Suppressor macrophage (primary cell): ENCODE measurements around the gene SRGAP3.

Experiments used
- DNase-seq, 4 experiments: peaks; one replicate each; pipeline ENCODE4 v3.0.0-alpha.2; 2020 to 2022

The SRGAP3 gene

DNA sequence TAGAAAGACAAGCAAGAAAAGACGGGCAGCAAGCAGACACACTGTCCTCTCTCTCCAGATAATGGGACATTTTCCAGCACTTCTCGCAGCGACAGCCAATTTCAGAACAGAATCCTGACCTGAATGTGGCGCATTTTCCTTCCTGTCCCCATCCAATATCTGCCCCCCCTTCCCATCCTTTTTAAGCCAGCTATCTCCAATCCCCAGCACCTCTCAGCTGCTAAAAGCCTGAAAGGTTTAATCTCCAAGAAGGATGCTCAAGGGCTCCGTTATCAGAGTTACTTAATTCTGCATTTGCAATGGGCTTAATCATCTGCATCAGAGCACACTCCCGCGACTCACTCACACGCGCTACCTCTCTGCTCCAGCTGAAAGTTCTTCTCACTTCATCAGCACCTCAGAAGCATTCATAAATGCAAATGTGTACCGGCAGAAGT, 50.5 kb downstream of the SRGAP3 start:
- DNase-seq, result no peak

DNA sequence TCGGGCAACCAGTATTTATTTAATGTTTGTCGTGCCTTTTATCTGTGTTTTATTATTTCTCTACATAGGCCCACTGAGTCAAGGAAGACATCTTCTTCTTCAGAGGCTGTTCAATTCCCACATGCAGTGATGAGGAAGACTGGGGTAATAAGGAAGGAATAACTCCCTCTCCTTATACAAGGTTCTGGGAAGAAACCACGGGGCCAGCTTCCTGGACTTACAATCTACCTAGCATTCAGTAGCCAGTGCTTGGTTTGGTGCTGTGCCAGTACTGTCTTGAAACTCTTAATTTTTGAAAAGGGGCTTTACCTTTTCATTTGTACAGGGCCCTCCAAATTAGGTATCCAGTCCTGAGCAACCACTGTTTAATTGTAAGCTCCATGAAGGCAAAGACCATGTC, 51.2 kb downstream of the SRGAP3 start:
- no peak for DNase-seq

DNA sequence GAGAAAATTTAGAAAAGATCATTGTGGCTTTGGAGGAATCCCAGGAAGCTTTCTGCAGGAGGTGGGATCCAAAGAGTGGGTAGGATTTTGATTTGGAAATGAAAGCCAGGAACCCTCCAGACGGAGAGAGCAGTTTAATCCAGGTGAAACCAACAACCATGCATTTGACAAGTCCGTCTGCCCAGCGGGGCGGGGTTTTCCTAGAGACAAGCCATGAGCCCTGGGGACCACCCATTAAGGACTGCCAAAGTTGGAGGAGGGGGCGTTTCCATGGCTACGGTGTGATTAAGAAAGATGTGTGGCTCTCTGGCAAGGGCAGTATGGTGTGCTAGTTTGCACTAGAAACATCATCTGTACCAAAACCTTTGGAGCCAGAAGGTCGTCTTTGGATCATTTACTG, 53.4 kb downstream of the SRGAP3 start:
- no peak for DNase-seq

DNA sequence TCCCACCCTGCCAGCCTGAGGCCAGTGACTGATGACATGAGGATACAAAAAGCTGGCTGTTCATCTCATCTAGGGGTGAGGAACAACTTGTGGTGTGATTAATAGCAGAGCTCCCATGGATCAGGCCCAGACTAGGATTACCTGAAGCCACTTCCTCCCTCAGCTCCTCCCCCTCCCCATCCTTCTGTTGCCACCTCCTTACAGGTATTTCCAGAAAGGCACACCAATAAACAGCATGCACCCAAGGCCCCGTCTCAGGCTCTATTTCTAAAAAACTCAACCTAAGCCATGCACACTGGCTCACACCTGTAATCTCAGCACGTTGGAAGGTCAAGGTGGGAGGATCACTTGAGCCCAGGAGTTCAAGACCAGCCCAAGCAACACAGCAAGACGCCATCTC, 54.1 kb downstream of the SRGAP3 start:
- no peak for DNase-seq

DNA sequence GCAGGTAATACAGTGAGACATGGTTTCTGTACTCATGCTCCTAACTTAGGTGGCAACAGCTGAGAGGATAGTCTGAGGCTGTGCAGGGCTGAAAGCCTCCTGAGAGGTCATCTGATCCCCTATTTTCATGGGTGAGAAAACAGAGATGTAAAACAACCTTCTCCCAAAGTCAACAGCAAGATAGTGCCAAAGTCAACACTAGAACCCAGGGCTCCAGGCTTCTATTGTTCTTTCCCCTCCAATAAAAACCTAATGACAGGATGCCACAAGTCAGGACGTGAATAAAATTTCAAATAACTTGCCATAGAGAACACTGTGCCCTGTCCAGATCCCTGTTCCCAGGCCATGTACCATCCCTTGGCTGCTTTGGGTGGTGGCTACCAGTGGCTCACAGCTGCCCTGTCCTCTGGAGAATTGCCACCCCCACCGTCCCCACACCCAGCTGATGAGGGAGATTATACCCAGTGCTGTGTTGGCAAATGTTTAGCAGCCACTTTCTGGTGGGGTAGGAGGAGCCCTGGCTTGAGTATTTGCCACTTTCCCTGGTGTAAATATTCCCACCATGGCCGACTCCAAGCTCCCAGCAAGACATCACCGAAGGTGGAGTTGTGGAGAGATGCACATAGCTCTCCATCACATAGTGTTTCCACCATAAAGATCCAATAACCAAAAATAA, 54.8 kb downstream of the SRGAP3 start:
- DNase-seq, result no peak

DNA sequence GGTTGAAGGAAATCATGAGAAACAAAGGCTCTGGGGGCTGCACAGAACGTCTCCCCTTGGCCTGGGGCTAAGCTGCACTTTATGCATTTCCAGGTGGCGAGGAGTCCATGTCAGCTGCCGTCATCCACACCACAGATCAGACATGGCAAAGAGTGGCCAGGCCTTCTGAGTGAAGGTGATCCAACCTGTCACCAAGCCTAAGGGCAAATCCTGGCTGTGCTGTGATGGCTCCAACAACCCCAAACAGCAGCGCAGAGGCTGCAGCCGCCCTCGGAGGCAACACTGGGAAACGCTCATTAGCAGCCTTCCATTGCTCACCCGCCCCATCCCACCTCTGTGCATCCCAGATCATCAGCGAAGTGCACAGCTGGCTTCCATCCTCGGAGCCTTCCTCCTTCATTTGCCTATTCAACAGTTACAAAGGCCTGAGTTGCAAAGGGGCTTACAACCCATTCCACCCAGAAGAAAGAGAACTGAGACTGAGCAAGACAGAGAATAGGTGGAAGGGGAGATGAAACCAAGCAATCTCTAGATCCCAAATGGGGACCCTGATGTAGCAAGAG, 55.7 kb downstream of the SRGAP3 start:
- DNase-seq, result no peak

DNA sequence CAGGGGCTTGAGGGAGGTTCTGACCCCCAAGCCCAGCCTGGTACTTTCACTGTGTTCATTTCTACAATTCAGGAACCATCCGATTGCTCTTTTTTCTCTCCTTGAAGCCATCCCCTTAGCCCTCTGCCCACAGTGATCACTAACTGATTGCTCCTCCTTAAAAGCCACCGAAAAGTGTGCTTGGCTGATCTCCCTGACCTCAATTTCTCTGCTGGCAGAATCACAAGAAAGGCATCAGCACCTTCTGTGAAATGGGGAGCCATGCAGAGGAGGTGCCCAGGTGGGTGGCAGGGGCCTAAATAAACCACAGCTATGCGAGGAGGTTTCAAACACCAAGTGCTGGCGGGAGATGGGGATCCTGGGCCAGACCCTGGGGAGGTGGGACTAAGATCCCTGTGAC, 56.2 kb downstream of the SRGAP3 start:
- DNase-seq, result no peak

DNA sequence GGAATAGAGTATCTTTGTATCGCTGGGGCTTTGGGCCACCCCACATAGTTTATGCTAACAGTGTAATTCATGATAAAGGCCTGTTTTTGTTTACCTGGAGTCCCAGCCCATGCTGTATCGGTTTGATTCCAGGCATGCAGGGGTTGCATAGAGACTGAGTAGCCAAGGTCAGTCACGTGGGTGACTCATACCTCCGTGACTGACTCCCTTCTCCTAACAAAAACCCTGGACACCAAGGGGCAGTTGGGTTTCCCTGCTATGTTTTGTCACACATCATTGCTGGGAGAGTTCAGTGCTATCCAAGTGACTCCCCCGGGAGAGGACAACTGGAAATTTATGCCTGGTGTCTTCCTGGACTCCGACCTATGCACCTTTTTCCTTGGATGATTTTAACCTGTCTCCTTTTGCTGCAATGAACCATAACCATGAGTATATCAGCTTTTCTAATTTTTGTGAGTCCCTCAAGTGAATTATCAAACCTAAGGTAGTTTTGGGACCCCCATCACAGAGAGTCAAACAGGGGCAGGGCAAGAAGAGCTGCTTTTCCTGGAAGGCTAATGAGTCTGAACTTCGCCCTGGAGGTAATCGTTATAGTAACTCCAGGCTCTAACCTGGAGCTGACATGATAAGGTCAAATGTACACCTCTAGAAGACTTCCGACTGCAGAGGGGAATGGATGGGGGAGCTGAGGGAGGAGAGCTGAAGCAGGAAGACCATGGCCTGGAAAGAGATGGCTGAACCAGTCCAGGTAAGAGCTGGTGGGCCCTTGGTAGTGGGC, 57.0 kb downstream of the SRGAP3 start:
- no peak for DNase-seq

DNA sequence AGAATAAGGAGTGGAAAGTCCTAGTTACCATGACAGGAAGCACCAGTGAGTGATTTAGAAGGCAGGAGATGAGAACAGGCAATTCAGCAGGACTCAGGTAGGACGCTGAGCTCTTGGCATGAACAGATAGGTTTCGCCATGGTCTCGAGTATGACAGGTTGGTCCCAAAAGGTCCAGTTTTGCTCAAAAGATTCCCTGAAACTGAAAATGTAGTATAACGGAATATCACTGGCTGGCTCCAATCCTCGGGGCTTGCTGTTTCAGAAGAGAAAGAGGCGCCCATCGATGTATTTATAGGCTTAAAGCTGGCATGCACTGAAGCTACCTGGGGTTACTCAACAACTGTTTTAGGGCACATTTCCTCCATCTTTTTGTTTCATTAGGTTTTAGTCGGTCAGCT, 59.2 kb downstream of the SRGAP3 start:
- DNase-seq, result no peak

DNA sequence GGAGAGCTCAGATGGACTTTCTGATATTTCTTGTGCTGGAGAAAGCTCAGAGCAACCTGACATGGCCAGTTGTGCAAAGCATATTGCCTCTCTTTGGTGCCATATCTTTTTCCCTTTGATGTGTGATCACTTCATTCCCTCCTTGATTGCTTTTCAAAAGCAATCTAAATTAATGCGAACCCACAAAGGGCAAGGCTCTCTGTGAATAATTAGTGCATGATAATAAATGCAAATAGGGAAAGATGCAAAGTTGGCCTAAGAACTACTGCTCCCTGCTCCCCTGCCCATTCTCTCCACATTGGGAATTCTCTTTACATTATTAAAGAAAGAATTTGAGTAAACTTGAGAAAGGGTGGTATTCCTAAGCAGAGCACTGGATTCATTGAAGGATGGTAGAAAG, 60.9 kb downstream of the SRGAP3 start:
- DNase-seq, result no peak

DNA sequence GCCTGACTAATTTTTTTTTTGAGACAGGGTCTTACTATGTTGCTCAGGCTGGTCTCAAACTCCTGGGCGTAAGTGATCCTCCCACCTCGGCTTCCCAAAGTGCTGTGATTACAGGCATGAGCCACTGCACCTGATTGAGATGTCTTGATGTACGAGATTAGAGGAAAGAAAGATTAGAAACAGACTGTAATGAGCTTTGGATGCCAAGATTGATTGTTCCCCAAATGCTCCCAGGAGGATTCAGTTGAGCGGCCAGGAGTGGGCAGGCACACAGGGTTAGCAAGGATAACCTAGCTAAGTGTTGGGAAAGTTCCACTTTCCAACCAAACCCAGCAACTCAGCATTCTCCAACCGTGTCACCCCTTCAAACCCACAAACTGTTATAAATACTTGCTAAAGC, 63.7 kb downstream of the SRGAP3 start:
- no peak for DNase-seq

DNA sequence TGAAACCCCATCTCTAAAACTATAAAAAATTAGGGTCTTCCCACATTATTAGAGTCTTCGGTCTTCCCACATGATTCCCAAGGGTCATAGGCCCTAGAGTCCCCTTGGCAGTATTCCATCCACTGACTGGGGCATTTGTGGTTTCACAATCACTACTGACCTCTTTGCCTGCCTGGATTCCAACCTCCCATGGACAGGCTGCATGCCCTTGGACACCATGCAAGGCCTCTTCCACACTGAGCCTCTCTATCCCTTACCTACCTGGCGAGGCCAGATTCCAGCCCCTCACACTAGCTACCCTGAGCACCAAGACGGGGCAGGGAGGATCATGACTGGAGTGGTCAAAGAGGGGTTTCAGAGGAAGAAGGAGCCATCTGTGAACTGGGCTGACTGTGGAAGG, 64.4 kb downstream of the SRGAP3 start:
- no peak for DNase-seq

DNA sequence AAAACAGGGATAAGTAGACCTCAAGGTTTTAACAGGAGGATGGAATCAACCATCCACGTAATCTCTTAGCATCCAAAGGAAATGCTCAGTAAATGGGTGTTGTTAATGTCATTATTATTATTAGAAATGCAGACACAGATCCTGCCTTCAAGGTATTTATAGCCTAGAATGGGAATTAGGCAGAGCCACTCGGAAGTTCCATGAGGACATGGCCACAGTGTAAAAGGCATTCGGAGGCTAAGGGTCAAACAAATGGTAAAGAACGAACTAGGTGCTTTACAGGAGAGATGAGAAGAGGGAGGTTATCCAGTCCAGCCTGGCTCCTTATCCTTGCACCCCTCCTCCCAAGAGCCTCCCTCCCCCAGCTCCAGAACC, 65.0 kb downstream of the SRGAP3 start:
- DNase-seq, result no peak

DNA sequence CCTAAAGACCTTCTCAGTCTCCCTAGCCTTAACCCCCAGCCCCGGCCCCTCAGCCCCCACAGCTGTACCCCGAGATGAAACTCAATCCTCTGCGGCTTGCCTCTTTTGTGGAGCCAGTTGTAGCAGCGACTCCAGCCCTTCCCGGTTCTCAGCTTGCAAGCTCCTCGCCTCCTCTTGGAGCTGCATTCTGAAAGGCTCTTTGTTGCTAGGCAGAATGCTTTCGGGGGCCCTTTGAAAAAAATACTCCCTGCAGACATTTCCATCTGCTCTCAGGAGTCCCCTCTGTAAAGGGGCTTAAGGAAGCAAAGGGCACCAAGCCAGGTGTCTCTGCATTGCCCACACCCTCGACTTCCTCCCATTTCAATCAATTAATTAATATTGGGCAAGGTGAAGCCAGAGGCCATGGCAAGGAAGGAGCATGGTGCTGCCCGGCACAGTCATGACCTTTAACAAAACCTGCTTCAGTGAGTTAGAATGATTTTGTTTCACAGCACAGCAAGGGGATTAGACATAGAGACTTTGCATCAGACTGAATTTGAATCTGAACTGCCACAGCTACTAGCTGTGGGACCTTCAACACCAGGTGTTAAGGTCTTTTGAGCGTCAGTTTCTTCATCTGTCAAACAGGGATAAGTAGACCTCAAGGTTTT, 65.5 kb downstream of the SRGAP3 start:
- no peak for DNase-seq

DNA sequence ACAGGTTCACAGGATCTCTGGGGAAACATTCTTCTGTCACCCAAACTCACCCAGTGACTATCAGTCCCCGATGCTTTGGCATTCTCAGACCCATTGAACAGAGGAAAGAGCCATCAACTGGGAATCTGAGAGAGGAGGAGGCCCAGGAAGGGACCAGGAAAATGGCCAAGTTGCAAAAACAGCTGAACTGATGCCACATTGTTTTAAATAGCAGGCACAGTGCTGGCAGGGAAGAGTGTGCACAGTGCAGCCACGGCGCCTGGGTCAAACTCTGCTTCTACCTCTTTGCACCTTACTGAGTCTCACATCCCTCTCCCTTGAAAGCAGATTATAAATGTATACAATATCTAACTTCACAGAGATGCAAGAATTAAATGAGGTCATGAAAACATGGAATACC, 66.4 kb downstream of the SRGAP3 start:
- DNase-seq, result no peak

DNA sequence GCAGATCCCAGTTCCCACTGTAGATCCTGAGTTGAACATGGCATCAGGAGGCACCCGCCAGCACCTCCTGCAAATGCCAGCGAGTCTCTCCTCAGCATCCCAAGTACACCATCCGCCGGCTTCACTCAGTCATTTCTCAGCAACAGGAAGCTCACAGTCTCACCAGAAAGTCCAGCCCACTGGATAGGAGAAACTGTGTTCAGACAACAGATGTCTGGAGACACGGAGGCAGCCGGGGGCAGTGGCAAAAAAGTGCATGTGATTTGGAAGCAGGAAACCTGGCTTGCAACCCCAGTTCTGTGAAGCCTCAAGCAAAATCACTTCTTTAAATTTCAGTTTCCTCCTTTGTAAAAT, 68.7 kb downstream of the SRGAP3 start:
- peak; percentile 68 to 85 (median 80) for DNase-seq

DNA sequence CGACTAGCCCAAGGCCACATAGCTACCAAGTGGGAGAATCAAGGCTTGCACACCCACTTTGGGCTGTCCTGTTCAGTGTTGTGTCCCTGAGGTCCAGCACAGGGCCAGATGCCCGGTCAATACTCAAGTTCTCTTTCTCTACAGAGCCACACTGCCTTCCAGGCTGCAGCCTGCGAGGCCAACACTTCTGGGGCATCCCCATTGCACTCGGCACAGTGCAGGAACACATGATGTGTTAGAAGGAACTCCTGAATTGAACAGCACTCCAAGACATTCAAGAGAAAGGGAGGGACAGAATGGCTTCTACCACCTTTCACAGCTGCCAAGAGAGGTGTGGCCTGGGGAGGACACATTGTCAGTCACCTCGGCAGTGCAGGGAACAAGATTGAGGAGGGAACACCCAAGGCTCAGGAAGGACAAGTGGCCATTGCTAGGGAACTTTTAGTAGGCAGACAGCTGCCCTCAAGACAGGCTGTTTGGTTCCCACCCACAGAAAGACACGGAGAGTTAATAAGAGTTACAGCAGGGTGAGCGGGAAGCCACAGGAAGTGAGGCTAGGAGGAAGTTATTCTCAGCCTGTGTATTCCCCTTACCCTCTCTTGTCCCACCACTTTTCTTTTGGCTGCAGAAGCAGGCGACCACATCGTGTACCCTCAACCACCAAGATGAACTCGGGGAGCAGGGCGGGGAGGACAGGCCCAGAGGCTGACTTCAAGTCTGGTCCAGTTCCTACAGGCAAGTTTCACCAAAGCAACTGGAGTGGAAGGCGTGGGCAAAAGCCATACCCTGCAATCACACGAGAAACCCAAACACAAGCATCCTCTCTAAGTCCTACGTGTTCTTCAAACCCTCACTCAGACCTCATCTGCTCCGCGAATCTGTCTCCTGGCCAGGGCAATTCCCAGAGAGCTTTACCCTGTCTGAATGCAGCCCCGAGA, 69.4 kb downstream of the SRGAP3 start:
- DNase-seq, result peak; percentile 59 to 85 (median 76)

DNA sequence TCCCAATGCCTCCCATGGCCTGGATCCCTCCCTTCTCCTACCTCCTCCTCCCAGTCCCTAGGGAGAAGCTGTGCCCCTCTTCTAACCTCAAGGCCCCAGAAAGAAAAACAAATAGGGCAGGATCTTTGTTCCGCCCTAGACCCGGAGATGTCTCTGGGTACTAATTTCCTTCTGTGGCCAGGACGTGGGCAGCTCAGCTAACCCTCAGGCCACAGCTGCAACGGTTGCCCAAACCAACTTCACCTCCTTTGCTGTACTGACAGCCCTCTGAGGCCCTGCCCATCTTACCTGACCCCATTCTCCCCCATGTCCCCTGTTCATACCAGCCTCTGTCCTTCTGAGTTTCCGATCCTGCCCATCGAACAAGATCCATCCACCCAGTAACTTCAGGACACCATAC, 70.7 kb downstream of the SRGAP3 start:
- DNase-seq, result peak in 2 of 4 experiments; percentile 24 to 40

DNA sequence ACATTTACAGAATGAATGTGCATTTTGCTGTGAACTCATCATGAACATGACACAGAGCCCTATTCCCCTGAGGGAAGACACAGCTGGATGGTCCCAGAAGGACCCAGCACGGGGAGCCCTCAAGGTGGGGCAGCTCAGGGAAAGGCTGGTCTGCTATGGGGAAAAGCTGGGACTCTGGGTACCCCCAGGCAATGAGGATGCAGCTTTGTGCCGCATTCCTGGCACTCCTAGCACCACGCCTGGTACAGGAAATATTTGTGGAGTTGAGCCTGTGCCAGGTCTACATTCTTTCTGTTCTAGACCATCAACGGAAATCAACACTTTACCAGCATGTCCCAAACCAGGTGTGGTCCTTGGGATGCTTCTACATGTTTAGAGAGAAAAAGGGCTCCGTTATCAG, 74.0 kb downstream of the SRGAP3 start:
- no peak for DNase-seq

DNA sequence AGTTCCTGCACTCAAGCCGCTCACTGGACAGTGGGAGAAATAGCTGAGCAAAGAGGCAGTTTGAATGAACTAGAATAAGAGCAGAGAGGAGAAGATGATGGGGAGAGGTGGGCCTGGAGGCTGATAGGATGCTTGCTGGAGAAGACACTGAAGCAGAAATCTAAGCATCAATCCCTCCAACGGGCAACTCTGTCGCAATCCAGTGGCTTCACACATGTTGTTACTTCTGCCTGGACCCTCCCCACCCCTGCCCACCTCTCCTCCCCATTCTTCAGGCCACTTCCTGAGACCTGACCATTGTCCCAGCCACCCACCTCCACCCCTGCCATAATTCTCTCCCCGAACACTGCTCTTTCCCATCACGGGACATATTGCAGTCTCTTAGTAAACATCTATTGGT, 76.0 kb downstream of the SRGAP3 start:
- DNase-seq, result peak in 2 of 4 experiments; percentile 11 to 30

DNA sequence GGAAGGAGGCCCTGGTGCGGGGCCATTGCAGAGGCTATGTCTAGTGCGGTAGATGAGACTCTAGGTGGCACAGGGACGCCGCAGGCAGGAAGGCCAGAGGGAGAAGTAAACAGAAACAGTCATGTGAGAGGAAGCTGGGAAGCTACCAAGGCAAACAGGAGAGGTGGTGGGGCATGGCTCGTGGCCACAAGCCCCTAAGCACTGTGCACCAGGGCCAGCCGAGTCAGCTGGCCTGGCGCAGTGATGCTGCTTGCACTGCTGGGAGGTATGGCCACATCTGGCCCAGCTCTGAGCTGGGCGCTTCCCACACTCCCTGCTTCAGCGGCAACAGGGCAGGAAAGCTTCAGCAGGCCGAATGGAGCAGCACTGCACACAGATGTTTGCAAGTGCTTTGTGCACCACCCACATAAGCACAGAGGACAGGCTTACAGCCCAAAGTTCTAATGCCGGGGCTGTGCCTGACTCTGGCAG, 76.6 kb downstream of the SRGAP3 start:
- peak in 3 of 4 experiments; percentile 13 to 33 (median 32) for DNase-seq

DNA sequence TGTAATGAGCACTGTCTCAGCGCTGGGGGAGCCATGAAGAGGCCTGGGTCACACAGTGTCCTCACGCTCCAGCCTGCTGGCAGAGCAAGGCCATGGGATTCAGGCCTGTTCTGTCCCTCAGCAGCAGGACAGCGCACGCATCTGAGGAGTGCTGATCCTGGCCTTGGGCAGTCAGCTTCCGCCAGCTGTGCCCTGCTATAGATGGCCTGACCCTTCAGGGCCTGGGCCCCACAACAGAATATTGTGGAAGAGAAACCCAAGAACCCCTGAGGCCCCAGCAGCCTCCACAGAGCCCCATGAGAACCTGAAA, 78.6 kb downstream of the SRGAP3 start:
- DNase-seq, result no peak
